ENCODE data around the gene PPIG. TPM values are rescaled to one million over a fixed set of nuclear protein-coding genes. Genes with fewer than 3 reads are reported as not detected.

The PPIG gene
- total RNA-seq, 1 experiment from 2014 or later = 66.2 TPM

GRCh38 chr2:169659320-169659719, 75.2 kb downstream of the PPIG start:
- Histone ChIP-seq H3K4me2 (ENCODE audit: insufficient read depth, insufficient read length, low read length) (no peak overlapping the region), H2BK12ac (ENCODE audit: insufficient read length, low read depth, low read length) (no peak overlapping the region), H3K23ac (ENCODE audit: insufficient read length, low read depth, low read length) (no peak overlapping the region), H2BK120ac (ENCODE audit: low read depth, low read length, poor library complexity, severe bottlenecking) (no peak overlapping the region), H4K5ac (ENCODE audit: insufficient read length, low read depth, low read length) (no peak overlapping the region), H4K91ac (ENCODE audit: insufficient read length, low read depth, low read length) (no peak overlapping the region), H3T11ph (ENCODE audit: low read length) (no peak overlapping the region), H3K18ac (ENCODE audit: insufficient read length, low read depth, low read length) (no peak overlapping the region), H2BK15ac (ENCODE audit: low read depth, low read length) (no peak overlapping the region), H3K9ac (ENCODE audit: extremely low read depth, insufficient read length, low read length) (no peak overlapping the region), H3K4ac (ENCODE audit: low read depth, low read length) (no peak overlapping the region), H3K79me2 (ENCODE audit: insufficient read depth, low read length) (no peaks in the 10 kb centered on the region), H3K27me3 (ENCODE audit: insufficient read depth, low read length) (no peaks in the 10 kb centered on the region), H3K4me1 (ENCODE audit: insufficient read depth, low read length) (no peaks in the 10 kb centered on the region), H3K56ac (ENCODE audit: insufficient read length, low read depth, low read length) (no peak overlapping the region), H2BK5ac (ENCODE audit: insufficient read length, low read length) (no peak overlapping the region), H3K23me2 (ENCODE audit: insufficient read length, low read depth, low read length, poor library complexity, severe bottlenecking) (no peaks in the 10 kb centered on the region), H3K79me1 (ENCODE audit: insufficient read depth, low read depth, low read length, poor library complexity, severe bottlenecking) (no peaks in the 10 kb centered on the region), H2BK20ac (ENCODE audit: low read depth, low read length, poor library complexity, severe bottlenecking) (no peak overlapping the region), H2AFZ (ENCODE audit: low read length) (no peak overlapping the region), H3K9me3 (ENCODE audit: control insufficient read depth, low read depth, low read length) (no peaks in the 10 kb centered on the region), H4K20me1 (ENCODE audit: control insufficient read depth, insufficient read depth, insufficient read length) (no peaks in the 10 kb centered on the region), H2AK5ac (ENCODE audit: insufficient read length, low read length) (no peak overlapping the region), H3K14ac (ENCODE audit: insufficient read depth, low read length) (no peak overlapping the region), H4K8ac (replicated peaks; ENCODE audit: insufficient read length, low read depth, low read length) (no peak overlapping the region), H3K27ac (ENCODE audit: insufficient read length, low read depth, low read length) (no peak overlapping the region)
- Mint-ChIP-seq H3K27ac (no peak overlapping the region), H3K4me1 (no peaks in the 10 kb centered on the region), H3K36me3 (ENCODE audit: insufficient read depth in 1 of 3, low read depth in 3 of 3) (no peaks in the 10 kb centered on the region), H3K27me3 (ENCODE audit: low read depth) (peaks cover 2% of the 10 kb centered on the region), H3K9me3 (no peaks in the 10 kb centered on the region), H3K4me3 (no peak overlapping the region)
- TF ChIP-seq CTCF (conservative IDR thresholded peaks at IDR 0.05) = no peak
- no CpG with 5 or more reads among the region's 1 CpG for WGBS (ENCODE audit: extremely low coverage, insufficient read length, low lambda C conversion rate)
- DNase-seq = no peak
